K562 (cell line): ENCODE results near the gene IQCN. TPM values are rescaled to one million over a fixed set of nuclear protein-coding genes. Genes with fewer than 3 reads are reported as not detected.

ENCODE experiments used
- CEBPG ChIP-seq, 3 experiments: fragments of 200-800 bp in 1 of 3; sonication (Bioruptor generic) in 1 of 3; sonication (generic) in 1 of 3; formaldehyde crosslinking in 1 of 3; IDR thresholded peaks in 2 of 3; conservative IDR thresholded peaks in 1 of 3; 2 replicates each; pipeline versions ENCODE4 v1.6.1 to v1.8.0; 2016 to 2022; ENCODE audit warnings: missing compliant biosample characterization in 2 of 3, missing genetic modification characterization in 2 of 3, mild to moderate bottlenecking in 1 of 3, missing genetic modification reagents in 1 of 3
- FOXK2 ChIP-seq, 2 experiments: fragments of 450-650 bp; IDR thresholded peaks in 1 of 2; conservative IDR thresholded peaks in 1 of 2; 2 replicates each; pipeline ENCODE4 v1.6.1; 2016; ENCODE audit warnings: low read depth in 2 of 2, mild to moderate bottlenecking in 1 of 2
- GTF2B ChIP-seq: IDR thresholded peaks from 2 replicates; pipeline ENCODE4 v1.6.1; 2011; ENCODE audit not compliant: insufficient read length; ENCODE audit errors: extremely low read depth
- HDAC6 ChIP-seq: IDR thresholded peaks from 2 replicates; pipeline ENCODE4 v1.6.1; 2012; ENCODE audit warnings: low read depth, mild to moderate bottlenecking, control low read depth, inconsistent platforms, low read length, moderate library complexity
- HNRNPH1 ChIP-seq: fragments of 200-400 bp; formaldehyde crosslinking; optimal IDR thresholded peaks from 2 replicates; pipeline ENCODE3; 2017; ENCODE audit warnings: low read depth, mild to moderate bottlenecking, low read length, moderate library complexity
- HNRNPK ChIP-seq: fragments of 200-400 bp; formaldehyde crosslinking; IDR thresholded peaks from one replicate; pipeline ENCODE4 v1.6.1; 2018; ENCODE audit warnings: mild to moderate bottlenecking, low read depth, low read length; ENCODE audit not compliant: poor library complexity, severe bottlenecking
- KAT7 ChIP-seq: sonication (generic); formaldehyde crosslinking; IDR thresholded peaks from 2 replicates; pipeline ENCODE4 v1.8.0; 2022; ENCODE audit warnings: missing genetic modification reagents, mild to moderate bottlenecking, borderline replicate concordance
- KAT8 ChIP-seq: fragments of 450-650 bp; IDR thresholded peaks from 2 replicates; pipeline ENCODE4 v1.6.1; 2016; ENCODE audit warnings: low read depth, mild to moderate bottlenecking
- MAZ ChIP-seq, 2 experiments: fragments of 450-650 bp in 1 of 2; sonication (generic) in 1 of 2; formaldehyde crosslinking; IDR thresholded peaks in 1 of 2; conservative IDR thresholded peaks in 1 of 2; 2 replicates each; pipeline versions ENCODE4 v1.4.0 to v1.5.0; 2020; ENCODE audit warnings: mild to moderate bottlenecking in 1 of 2, missing genetic modification reagents in 1 of 2
- PCBP1 ChIP-seq: fragments of 200-400 bp; formaldehyde crosslinking; IDR thresholded peaks from 2 replicates; pipeline ENCODE4 v1.6.1; 2018; ENCODE audit warnings: mild to moderate bottlenecking, low read depth, low read length; ENCODE audit not compliant: poor library complexity, severe bottlenecking
- PML ChIP-seq: IDR thresholded peaks from 2 replicates; pipeline ENCODE4 v1.6.1; 2012; ENCODE audit warnings: low read length, inconsistent platforms
- RAD21 ChIP-seq, 2 experiments: fragments of 250-450 bp in 1 of 2; fragments of 450-650 bp in 1 of 2; sonication (Bioruptor Pico) in 1 of 2; formaldehyde crosslinking in 1 of 2; IDR thresholded peaks in 1 of 2; conservative IDR thresholded peaks in 1 of 2; 2 replicates each; pipeline versions ENCODE4 v1.4.0 to v1.8.0; 2020 to 2022; ENCODE audit warnings: mild to moderate bottlenecking in 2 of 2, moderate library complexity in 1 of 2
- RBFOX2 ChIP-seq: fragments of 200-400 bp; formaldehyde crosslinking; IDR thresholded peaks from 2 replicates; pipeline ENCODE4 v1.6.1; 2017; ENCODE audit warnings: low read depth, mild to moderate bottlenecking, low read length, moderate library complexity
- SP1 ChIP-seq: sonication (generic); formaldehyde crosslinking; IDR thresholded peaks from 2 replicates; pipeline ENCODE4 v1.8.1; 2022; ENCODE audit warnings: mild to moderate bottlenecking, missing genetic modification reagents
- TEAD1 ChIP-seq, 2 experiments: fragments of 450-650 bp in 1 of 2; sonication (generic) in 1 of 2; formaldehyde crosslinking; IDR thresholded peaks; 2 replicates each; pipeline versions ENCODE4 v1.4.0 to v1.8.0; 2020 to 2022; ENCODE audit warnings: mild to moderate bottlenecking in 2 of 2, missing genetic modification reagents in 1 of 2
- ZFP1 ChIP-seq: fragments of 450-650 bp; formaldehyde crosslinking; IDR thresholded peaks from 2 replicates; pipeline ENCODE4 v1.4.0; 2020; ENCODE audit warnings: mild to moderate bottlenecking, mixed read lengths
- ZNF764 ChIP-seq: fragments of 250-450 bp; sonication (Bioruptor Pico); IDR thresholded peaks from 2 replicates; pipeline ENCODE4 v1.4.0; 2020; ENCODE audit warnings: low read depth, mild to moderate bottlenecking, moderate library complexity
- polyA plus RNA-seq, 8 experiments: library from polyadenylated mRNA; depleted of rRNA in 4 of 8; stranded (reverse) in 5 of 8; unstranded in 3 of 8; fragments of >200 nt; fragmentation: Nextera tagmentation in 2 of 8; fragmentation: Illumina TruSeq in 1 of 8; extraction: Ambion mirVana in 2 of 8; extraction: Trizol in 1 of 8; gene quantifications; 2 replicates each; pipeline versions ENCODE4 v1.2.1 to v1.2.3, GENCODE V29; 2011 to 2014; ENCODE audit warnings: inconsistent platforms in 1 of 8, missing spikeins in 1 of 8
- total RNA-seq, 7 experiments: library from RNA; depleted of rRNA in 6 of 7; stranded (reverse); fragments of >200 nt in 6 of 7; fragmentation: Illumina TruSeq in 2 of 7; extraction: Trizol in 2 of 7; gene quantifications; 2 replicates each; pipeline versions ENCODE4 v1.2.1 to v1.2.3, GENCODE V29; 2011 to 2021; ENCODE audit warnings: low replicate concordance in 1 of 7
- TF ChIP-seq, protein P1 (sequence below): fragments of 250-450 bp; sonication (Bioruptor Pico); IDR thresholded peaks from 2 replicates; pipeline ENCODE4 v1.8.0; 2022; ENCODE audit warnings: moderate library complexity, mild to moderate bottlenecking, inconsistent platforms
- TF ChIP-seq, protein P2 (sequence below): fragments of 250-450 bp; sonication (Bioruptor Pico); IDR thresholded peaks from 2 replicates; pipeline ENCODE4 v1.8.0; 2021; ENCODE audit warnings: mild to moderate bottlenecking, moderate library complexity
- TF ChIP-seq, protein P3 (sequence below): sonication (generic); formaldehyde crosslinking; IDR thresholded peaks from 2 replicates; pipeline ENCODE4 v1.8.0; 2022; ENCODE audit warnings: mild to moderate bottlenecking, missing genetic modification reagents, borderline replicate concordance

Gene IQCN
- total and polyA plus RNA-seq, 9 of the 15 experiments (the other 6 are each of a cell fraction or from before 2014, with no cell fraction given), result 0.01 to 0.07 (median 0.04) TPM; not detected in 3

DNA sequence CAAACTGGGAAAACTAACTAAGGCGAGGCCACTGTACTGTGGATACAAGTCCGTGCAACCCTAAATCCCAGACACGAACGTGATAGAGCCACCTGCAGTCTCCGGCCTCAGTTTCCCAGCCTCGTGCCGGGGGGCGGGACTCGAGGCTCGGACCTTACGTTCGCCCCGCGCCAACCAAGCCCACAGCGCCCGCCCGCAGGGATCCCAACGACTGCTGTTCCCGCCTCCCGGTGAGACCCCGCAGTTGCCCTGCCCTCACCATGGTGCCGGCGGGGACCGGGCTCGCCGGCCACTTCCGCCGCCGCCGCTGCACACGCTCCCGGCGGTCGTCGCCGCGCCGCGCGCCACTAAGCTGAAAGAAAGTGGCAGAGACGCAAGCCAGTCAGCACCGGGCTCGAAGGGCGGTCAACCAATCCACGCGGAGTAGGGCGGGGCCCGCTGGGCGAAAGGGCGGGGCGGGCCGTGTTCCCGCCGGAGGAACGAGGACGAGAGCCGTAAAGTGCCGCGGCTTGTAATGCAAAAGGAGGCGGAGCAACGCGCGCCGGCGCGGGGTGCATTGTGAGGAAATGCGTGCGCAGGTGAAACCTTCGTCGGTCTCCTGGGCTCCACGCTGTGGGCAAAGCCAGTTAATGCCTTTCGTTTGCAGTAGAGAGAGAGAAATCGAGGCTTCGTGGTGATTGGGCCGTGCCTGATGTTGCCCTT lies 48.7 kb upstream of the IQCN start, which contains the start of gene LSM4 (continued):
- TF ChIP-seq MAZ (CRISPR knock-in tag; conservative IDR thresholded peaks at IDR 0.05 in 1 of 2, IDR thresholded peaks at IDR 0.05 in 1 of 2) (peak; percentile 62 to 92), HNRNPK (no peak), KAT8 (no peak), ZNF764 (no peak), RAD21 (CRISPR knock-in tag; conservative IDR thresholded peaks at IDR 0.05 in 1 of 2, IDR thresholded peaks at IDR 0.05 in 1 of 2) (peak in 1 of 2 experiments; percentile 56; a peak in 3 of 4 replicates), SP1 (CRISPR knock-in tag) (peak; percentile 95), PML (peak; percentile 50; the same call in 1 of the 2 replicates), PCBP1 (peak; percentile 70), RBFOX2 (peak; percentile 99), ZFP1 (CRISPR knock-in tag) (no peak), HDAC6 (no peak), KAT7 (no peak), HNRNPH1 (no peak), CEBPG (CRISPR knock-in tag; IDR thresholded peaks at IDR 0.05) (no peak), CEBPG (tag; conservative IDR thresholded peaks at IDR 0.05 in 1 of 2, IDR thresholded peaks at IDR 0.05 in 1 of 2) (no peak), FOXK2 (conservative IDR thresholded peaks at IDR 0.05 in 1 of 2, IDR thresholded peaks at IDR 0.05 in 1 of 2; ENCODE audit: low read depth in 2 of 2) (0 out of 4 replicates have a peak, but pooled peaks of 1 of the 2 experiments have one; percentile 9), TEAD1 (CRISPR knock-in tag; IDR thresholded peaks at IDR 0.05) (no peak), GTF2B (no peak)
- TF ChIP-seq, protein P1, sequence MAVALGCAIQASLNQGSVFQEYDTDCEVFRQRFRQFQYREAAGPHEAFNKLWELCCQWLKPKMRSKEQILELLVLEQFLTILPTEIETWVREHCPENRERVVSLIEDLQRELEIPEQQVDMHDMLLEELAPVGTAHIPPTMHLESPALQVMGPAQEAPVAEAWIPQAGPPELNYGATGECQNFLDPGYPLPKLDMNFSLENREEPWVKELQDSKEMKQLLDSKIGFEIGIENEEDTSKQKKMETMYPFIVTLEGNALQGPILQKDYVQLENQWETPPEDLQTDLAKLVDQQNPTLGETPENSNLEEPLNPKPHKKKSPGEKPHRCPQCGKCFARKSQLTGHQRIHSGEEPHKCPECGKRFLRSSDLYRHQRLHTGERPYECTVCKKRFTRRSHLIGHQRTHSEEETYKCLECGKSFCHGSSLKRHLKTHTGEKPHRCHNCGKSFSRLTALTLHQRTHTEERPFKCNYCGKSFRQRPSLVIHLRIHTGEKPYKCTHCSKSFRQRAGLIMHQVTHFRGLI (CRISPR knock-in tag), result no peak
- TF ChIP-seq, protein P2, sequence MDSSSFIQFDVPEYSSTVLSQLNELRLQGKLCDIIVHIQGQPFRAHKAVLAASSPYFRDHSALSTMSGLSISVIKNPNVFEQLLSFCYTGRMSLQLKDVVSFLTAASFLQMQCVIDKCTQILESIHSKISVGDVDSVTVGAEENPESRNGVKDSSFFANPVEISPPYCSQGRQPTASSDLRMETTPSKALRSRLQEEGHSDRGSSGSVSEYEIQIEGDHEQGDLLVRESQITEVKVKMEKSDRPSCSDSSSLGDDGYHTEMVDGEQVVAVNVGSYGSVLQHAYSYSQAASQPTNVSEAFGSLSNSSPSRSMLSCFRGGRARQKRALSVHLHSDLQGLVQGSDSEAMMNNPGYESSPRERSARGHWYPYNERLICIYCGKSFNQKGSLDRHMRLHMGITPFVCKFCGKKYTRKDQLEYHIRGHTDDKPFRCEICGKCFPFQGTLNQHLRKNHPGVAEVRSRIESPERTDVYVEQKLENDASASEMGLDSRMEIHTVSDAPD (CRISPR knock-in tag), result 0 out of 2 replicates have a peak, but pooled peaks have one; percentile 23
- TF ChIP-seq, protein P3, sequence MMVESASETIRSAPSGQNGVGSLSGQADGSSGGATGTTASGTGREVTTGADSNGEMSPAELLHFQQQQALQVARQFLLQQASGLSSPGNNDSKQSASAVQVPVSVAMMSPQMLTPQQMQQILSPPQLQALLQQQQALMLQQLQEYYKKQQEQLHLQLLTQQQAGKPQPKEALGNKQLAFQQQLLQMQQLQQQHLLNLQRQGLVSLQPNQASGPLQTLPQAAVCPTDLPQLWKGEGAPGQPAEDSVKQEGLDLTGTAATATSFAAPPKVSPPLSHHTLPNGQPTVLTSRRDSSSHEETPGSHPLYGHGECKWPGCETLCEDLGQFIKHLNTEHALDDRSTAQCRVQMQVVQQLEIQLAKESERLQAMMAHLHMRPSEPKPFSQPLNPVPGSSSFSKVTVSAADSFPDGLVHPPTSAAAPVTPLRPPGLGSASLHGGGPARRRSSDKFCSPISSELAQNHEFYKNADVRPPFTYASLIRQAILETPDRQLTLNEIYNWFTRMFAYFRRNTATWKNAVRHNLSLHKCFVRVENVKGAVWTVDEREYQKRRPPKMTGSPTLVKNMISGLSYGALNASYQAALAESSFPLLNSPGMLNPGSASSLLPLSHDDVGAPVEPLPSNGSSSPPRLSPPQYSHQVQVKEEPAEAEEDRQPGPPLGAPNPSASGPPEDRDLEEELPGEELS, result no peak
